Left forelimb (tissue), 1 donor: Measurements from ENCODE around the gene TTF2.
"Not testable (repeated sequence)": the region's sequence is repeated elsewhere in the genome, so short reads cannot be mapped to it uniquely, and the experiment has no call there.

Source experiments
- DNase-seq: peaks from one replicate; pipeline ENCODE4 v3.0.0-alpha.2; 2018; ENCODE audit warnings: low spot score

Gene TTF2

DNA sequence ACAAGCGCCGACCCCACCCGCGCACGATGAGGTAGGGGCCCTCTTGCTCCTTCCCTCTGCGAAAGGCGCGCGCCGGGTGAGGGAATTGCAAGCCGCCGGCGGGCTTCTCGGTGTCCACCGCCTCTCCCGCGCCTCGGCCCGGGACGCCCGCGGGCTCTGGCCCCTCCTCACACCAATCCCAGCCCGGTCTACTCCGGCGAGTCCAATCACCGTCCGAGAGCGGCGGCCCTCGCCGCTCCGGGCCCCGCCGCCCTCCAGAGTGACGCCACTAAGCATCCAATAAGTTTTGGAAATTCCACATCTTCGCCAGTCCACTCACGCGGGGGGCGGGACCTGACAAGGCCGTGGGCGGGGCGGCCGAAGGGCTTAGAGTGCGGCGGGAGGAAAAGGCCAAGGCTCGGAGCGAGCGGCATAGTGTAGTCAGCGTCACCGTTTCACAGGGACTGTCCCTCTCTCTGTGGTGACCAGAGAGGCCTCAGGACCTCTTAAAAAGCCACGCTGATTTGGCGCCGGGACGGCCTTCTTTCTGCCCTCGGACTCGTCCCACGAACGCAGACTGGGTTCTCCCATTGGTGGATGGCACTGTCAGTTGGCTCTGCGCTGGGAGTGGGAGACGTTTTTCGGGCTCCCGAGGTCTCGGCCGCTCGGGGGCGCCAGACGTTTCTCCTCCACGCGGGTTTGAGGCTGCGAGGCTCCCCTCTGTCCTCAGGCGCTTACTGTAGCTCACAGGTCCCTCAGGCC, 61.6 kb downstream of the TTF2 start, which contains the start of gene TRIM45:
TSS of gene TRIM45 (minus strand) at position 161 of the 741 bp plus-strand sequence. CDS start 548 bp downstream, outside the sequence.
- DNase-seq, result peak; percentile 97

DNA sequence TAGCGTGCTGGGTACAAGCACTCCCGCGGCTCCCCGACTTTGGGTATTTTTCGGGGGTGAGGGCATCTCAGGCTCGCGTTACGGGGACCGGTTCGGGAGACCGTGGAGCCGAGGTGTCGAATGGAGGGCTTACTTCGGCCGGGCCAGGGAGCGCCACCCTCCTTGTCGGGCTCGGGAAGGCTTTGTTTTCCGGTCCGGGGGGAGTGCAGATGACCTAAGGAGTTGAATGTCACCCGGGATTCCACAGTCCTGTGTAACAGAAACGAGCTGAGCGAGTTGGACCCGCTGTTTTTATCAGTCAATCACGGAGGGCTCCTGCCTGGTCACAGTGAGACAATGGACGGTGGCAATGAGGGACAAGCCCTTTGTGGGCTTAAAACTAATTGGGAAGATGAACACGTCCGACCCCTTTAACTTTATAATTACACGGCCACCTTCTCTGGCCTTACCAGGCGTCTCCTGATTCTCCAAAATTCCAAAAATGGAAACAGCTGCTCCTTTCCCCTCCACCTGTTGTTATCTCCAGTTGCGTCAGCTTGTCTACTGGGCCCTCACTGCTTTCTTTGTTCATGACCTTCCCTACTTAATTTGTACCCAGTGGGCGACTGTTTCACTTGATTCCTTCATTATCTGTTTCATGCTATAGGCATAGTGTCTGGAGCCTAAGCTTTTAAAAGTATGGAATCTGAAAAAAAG, 62.4 kb downstream of the TTF2 start:
- DNase-seq, result no peak

DNA sequence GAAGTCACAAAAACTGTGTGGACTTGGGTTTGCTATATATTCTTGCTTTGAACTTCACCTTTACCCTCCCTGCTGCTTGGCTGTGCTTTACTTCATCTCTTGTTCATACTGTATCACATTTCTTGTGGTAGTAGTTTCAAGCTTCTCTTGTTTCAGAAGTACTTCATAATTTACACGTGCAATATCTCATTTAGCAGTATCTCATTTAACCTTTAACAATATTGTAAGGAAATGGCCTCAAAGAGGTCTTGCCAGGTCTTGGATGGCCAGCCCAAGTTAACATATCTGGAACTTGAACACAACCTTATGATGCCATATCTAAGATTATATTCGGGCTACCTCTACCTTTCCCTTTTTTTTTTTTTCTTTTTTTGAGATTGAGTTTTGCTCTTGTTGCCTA, 63.1 kb downstream of the TTF2 start:
- no peak for DNase-seq

DNA sequence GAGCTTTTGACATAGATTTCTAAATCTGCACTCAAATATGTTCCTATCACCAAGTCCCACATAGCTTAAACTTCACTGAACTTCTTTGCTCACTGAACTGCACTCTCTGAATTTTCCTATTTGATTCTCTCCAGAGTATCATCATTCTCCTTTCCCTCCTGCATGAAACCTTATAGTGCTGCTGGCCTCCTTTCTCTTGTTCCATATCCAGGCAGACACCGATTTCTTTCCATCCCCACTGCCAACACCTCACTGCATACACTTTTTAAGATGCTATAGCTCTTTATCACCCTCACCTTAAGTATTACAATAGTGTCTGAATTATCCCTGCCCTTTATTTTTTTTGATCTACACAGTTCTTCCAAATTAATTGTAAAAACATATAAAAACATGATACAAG, 64.5 kb downstream of the TTF2 start:
- DNase-seq, result no peak

DNA sequence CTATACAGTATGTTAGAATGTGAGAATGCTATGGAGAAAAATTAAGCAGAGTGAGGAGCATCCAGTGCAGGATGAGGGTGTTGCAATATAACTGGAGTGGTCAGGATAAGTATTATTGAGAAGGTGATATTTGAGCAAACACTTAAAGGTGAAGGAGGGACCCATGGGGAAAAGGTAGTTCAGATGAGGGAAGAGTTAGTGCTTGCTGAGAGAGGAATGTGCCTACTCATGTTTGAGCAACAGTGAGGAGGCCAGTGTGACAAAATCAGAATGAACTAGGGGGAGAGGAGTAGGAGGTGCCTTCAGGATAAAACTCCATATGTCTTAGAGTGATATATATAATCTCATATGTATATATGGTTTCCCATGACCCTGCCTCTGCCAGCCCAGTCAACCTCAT, 67.7 kb downstream of the TTF2 start:
- DNase-seq, result no peak

DNA sequence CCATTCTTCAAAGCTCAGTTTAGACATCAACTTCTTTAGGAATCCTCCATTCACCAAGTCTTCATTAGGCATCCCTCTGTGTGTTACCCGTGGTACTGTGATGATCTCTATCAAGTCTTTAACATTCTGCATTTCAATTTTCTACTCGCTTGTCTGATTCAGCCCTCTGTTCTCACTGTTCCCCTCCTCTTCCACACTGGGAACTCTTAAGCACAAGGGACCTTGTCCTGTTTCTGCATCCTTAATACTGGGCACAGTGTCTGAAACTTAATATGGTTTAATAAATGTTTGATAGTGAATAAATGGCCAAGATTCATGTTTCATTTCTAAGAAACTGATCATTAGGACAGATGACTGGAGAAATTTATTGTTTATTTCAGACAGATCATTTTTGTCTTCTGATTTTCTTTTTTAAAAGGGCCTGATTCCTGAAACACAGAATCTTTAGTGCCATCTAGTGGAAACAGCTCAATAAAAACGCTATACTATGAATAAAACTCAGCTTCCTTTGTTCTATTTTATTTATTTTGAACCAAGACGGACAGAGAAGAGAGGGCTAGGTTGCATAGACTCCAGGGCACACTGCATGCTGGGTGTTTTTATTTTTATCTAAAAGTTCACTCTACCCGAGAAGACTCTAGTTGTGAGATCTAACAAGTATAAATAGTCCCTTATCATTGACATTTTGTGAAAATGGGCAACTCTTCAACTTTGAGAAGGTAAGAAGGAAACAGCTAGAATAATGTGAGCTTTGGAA, 68.4 kb downstream of the TTF2 start:
- no peak for DNase-seq

DNA sequence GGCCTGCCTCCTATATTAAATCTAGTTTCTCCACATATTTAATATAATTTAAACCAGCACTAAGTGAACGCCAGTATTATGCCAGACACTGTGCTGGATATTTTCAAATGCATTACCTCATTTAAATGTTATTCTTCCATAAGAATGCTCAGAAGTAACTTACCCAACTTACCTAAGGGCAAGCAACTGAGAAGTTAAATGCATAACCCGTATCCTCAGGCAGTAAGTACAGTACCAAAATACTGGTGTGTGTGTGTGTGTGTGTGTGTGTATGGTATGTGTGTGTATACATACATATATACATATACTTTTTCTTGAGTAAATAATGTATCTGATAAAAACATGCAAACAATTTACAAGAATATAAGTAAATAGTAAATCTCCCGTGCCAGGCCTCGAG, 70.4 kb downstream of the TTF2 start:
- DNase-seq, result no peak

DNA sequence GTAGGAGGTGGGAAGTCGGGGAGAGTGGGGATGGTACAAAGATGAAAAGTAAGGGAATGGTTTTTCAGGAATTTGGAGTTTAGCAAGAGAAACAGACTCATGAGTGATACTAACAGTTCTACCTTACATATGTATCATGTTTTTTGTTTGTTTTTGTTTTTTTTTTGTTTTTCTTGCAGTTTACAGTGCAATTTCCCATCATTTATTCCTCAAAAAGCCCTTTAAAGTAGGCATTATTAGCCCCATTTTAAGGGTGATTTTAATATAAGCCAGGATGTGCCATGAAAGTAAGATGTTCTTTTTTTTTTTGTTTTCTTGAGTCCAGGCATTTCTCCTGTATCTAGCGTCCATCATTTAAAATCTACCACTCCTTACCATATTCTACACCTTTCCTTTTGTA, 75.2 kb downstream of the TTF2 start:
- DNase-seq, result no peak

DNA sequence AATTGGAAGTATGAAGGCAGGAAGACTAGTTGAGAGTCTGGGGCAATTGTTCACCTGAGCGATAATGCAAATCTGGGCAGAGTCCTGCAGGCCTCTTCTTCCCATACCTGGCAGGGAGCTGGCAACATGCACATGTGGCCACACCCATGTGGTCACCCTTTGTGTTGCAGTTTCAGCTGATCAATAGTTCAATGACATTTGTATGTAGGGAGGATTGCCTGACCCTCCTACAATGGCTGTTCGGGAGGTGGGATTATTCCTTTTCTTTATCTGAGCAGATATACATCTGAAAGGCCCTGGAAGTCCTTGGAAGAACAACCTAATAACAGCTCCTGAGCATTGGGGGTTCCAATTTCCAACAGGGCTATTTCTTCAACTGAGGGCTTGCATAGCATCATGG, 76.6 kb downstream of the TTF2 start:
- DNase-seq, result no peak

DNA sequence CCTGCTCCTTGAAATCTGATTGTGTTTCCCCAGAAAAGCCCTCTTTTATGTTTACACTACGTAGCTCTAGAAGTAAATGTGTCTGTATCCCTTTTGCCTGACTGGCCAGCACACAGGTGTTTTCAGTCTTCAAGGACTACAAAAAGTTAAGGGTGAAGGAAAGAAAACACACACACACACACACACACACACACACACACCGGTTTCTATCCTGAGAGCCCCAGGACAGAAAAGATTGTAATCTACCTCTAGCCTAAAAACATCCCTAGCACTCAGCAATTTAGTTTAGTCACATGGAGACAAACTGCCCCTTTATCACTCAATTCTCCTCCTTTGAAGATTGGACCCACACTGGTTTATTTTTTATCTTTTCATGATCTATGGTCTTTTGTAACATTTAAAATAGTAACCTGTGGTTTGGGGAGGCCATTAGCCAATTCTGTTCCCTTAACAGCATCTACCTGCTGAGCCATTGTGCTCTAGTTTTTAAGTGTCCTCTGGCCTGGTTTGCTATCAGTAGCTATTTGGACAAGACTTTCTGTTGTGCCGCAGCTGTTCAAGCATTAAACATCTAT, 77.2 kb downstream of the TTF2 start:
- DNase-seq, result no peak

DNA sequence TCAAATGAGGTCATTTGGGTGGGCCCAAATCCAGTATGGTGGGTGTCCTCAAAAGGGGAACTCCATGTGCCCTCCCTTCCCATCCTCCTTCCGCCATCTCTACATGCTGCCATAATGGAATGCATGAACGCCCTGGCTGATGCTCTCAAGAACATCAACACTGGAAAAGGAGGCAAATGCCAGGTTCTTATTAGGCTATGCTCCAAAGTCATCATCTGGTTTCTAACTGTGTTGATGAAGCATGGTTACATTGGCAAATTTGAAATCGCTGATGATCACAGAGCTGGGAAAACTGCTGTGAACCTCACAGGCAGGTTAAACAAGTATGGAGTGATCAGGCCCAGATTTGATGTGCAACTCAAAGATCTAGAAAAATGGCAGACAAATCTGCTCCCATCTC, 78.0 kb downstream of the TTF2 start:
- no peak for DNase-seq

DNA sequence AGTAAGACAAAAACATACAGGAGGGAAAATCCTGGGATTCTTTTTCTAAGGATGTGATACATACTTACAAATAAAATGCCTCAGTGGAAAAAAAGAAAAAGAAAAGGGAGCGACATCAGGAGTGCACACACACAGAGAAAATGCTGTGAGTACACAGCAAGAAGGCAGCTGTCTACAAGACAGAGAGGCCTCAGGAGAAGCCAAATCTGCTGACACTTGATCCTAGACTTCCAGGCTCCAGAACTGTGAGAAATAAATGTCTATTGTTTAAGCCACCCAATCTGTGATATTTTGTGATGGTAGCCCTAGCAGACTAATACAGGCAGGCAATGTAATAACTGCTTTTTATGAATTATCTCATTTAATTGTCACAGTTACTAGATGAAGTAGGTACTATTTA, 78.4 kb downstream of the TTF2 start:
- DNase-seq, result no peak

DNA sequence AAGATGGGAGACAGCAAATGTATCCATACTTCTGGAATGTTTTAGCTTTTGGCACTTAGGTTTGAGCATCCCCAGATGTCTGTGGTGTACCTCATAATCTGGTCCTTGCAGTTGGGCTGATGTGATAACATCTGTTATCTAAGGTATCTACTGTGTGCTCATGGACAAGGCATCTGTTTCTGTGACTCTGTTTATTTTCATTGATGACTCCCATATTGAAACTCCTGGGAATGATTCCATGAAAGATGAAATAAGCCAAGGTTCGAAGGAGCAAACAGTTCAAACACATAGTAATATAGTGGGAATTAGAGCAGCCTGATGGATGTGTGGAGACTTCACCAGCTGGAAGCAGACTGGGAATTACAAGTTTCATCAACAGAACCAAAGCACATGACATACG, 82.1 kb downstream of the TTF2 start:
- no peak for DNase-seq

DNA sequence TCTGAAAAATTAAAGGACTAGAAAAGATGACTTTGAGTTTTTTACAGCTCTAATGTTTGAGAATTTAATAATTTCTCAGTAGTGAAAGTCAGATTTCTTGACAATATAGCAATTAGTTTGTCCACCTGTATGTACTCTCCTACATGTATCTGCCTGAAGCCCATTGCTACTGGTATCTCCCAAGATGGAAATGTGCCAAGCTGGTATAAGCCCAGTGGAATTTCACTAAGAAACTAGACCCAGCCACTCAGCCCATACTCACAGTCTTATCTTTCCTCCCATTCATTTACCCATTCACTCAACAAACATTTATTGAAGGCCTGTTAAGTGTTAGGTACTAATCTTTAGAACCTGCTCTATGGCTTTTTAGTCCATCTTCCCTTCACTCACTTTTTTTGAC, 83.0 kb downstream of the TTF2 start:
- no peak for DNase-seq

DNA sequence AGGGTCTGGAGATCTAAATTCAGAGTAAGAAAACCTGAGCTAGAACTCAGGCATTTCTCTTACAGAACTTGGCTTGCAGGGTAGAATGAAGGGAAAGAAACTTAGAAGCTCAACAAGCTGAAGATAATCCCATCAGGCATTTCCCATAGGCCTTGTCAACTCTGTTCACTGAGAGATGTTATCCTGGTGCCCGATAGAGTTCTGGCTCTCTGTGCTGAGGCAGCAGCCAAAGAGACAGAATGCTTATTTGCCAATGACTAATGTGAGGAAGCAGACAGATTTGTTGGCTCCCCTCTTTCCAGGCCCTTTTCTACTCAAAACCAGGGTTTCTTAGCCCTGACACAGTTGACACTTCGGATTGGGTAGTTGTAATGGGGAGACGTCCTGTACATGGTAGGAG, 83.7 kb downstream of the TTF2 start:
- DNase-seq, result no peak

DNA sequence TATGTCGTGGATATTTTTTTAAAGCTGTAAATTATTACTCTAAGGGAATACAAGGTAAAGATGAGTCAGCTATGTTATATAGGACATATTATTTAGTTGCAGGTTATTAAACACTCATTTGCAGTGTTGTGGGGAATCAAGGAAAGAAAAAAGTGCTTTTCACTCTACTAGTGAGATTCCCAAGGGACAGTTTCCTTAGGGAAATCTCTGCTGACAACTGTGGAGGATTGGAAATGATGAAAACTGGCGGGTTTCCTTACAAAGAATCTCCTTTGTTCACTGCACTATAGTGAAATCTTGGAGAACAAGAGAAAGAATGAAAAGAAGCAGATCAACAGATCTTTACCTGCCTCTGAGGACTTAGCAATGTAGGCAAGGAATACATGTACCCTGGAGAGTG, 85.9 kb downstream of the TTF2 start:
- no peak for DNase-seq

DNA sequence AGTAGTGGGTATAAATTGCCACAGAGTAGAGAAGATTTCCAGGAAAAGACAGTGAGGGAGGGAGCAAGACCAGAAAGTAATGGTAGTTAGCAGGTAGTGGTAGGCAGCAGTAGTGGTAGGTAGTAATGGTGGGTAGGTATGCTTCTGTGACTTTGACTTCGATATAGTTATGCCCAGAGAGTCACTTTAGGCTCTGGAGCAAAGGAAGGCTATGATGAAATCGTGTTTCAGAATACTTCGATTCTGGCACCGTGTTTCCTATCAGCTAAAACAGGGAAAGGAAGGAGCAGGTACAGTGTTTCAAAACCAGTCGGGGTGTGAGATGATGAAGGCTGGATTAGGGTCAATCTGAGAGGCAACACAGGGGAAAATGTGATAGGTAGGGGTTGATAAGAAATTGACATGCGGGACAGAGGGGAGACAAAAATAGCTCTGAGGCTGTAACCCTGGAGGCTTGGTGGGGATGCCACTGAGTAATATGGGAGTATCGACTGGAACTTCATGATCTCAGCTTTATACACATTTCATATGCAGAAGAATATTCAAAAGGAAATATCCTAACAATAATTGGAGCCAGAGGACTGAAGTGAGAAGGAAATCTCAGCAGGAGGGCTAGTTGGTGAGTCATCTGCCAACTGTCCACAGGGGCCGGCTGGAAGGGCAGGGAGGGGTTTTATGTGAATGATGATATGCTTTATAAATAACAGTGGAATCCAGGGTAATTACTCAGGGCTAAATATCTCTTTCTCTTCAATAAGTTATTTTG, 86.6 kb downstream of the TTF2 start:
- DNase-seq, result no peak

DNA sequence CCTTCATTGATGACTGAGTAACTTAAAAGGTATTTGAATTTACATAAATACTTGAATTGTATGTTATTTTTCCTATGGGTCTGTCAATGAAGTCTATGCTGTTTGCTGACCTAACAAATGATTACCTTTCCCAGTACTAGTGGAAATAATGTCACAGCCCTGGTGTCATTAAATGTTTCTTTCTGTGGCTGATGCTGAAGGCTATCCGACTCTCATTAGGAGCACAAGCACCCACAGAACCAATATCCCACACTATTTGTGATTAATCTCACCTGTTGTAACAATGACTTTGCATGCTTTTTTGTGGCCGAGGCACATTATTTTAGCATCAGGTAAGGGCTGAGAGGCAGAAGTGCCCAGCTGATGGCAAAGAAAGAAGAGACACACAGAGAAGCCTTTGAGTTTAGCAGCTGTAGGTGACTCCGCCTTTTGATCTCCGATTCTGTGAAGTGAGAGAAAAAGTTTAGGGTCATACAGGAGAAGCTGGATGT, 87.3 kb downstream of the TTF2 start:
- DNase-seq, result no peak

DNA sequence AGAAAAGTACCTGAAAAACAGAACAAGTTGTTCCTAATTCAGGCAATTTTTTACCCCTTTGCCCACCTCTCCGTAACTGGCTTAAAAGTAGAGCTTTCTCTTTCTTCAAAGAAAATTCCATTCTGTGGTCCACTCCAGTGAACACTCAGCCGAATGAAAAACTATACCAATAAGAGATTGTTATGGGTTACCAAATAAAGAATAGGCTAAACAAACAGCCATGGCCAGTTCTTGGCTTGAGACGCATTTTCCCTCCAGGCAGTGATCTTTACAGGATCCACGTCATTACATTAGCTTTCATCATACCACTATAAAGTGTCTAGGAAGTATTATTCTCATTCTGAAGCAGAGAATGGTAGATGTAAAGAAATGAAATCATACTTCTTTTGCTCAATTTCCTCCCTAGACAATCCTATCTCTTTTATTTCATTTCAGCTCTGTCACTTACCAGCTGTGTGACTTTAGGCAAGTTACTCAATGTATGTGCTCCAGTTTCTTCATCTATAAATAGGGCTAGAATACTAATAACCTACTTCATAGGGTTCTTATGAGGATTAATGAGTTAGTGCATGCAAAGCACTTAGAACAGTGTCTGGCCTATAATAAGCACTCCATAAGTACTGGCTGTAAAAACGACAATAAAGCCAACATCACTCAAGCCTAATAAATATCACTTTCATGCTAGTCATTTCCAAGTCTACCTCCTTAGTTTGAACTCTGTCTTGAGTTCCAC, 87.9 kb downstream of the TTF2 start:
- DNase-seq, result no peak

DNA sequence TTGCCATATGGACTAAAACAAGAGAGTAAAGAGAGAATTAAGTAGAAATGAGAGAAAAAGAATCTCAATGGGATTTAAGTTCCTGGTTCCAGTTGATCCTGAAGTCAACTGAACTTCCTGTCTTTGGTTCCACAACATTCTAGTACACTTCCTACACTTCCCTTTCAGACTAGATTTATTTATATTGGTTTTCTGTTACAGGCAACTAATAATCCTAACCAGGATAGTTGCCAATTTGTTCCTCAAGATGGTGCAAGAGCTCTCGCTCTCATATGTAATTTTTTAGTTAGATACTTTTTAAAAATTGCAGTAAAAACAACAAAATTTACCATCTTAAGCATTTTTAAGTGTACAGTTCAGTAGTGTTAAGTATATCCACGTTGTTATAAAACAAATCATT, 90.2 kb downstream of the TTF2 start:
- DNase-seq, result no peak

DNA sequence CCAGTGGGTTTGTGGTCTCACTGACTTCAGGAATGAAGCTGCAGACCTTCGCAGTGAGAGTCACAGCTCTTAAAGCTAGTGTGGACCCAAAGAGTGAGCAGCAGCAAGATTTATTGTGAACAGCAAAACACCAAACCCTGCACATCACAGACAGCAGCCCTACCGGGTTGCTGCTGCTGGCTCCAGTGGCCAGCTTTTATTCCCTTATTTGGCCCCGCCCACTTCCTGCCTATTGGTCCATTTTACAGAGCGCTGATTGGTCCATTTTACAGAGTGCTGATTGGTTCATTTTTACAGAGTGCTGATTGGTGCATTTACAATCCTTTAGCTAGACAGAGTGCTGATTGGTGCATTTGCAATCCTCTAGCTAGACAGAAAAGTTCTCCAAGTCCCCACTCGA, 91.2 kb downstream of the TTF2 start:
- DNase-seq, result not testable (repeated sequence)
